Activated CD4-positive, alpha-beta T cell treated with anti-CD3 and anti-CD28 coated beads for 4 hours (primary cell): Measurements from ENCODE around the gene PPP6R2.
"Not testable (repeated sequence)": the region's sequence is repeated elsewhere in the genome, so short reads cannot be mapped to it uniquely, and the experiment has no call there.

Experiments used
- DNase-seq, 2 donors: peaks; one replicate each; pipeline ENCODE4 v3.0.0-alpha.2; 2020

The PPP6R2 gene

DNA sequence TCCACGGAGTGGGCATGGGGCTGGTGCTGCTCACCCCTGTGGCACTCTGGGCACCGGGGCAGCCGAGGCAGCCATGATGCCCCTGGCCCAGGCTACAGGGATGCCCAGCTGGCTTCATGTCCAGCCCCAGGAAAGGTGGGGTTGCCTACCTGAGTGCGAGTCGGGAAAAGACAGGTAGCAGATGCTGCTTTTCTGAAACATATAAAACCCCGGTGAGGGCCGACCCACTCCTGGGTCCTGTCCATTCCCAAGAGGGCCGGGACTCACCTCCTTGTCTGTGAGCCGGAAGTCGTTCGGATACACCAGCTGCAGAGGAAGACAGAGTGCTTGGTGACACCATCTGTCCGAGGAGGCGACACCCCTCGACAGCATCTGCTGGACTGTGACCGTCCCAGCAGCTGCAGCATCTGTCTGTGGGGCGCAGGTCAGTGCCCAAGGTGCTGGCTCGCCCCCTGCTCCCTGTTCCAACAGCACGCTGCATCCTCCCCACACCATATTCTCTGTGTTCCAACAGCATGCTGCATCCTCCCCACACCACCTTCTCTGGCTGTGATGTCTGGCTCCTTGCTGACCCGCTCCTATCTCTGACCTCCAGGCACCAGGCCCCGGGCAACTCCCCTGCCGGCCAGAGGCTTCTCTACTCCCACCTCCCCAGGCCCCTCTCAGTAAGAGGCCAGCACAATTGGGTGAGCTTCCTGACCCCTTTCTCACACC is 24.3 kb upstream of the PPP6R2 start:
- DNase-seq, result no peak

DNA sequence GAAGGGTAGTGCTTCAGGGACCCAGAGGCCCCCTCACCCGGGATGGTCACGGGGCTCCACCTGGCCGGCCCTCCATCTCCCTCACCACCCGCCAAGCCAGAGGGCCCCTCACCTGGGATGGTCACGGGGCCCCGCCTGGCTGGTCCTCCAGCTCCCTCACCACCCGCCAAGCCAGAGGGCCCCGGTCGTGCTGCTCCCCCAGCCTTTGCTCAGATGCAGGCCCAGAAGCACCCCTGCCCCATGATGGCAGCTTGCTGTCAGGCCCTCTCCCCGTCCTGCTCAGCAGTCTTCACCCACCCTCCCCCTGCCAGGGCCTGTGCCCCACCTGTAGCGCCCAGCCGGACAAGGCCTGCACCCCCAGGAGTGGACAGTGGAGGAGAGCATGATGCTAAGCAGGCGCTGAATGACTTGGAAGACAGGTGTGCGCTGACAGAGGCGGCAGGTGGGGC is 23.6 kb upstream of the PPP6R2 start:
- no peak for DNase-seq

DNA sequence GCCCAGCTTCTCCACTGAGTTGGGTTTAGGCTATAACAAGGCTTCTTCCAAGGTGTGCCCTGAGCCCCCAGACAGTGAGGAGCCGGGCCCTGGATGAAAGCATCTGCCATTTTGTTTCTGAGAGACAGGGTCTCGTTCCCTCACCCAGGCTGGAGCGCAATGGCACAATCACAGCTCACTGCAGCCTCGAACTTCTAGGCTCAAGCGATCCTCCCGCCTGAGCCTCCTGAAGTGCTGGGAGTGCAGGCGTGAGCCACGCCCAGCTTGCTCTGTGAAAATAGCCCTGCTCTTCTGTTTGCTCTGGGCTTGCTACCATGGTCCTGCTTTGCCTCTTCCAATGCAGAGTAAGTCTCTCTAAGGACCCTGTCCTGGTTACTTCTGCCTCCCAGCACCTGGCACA is 23.0 kb upstream of the PPP6R2 start:
- DNase-seq, result no peak

DNA sequence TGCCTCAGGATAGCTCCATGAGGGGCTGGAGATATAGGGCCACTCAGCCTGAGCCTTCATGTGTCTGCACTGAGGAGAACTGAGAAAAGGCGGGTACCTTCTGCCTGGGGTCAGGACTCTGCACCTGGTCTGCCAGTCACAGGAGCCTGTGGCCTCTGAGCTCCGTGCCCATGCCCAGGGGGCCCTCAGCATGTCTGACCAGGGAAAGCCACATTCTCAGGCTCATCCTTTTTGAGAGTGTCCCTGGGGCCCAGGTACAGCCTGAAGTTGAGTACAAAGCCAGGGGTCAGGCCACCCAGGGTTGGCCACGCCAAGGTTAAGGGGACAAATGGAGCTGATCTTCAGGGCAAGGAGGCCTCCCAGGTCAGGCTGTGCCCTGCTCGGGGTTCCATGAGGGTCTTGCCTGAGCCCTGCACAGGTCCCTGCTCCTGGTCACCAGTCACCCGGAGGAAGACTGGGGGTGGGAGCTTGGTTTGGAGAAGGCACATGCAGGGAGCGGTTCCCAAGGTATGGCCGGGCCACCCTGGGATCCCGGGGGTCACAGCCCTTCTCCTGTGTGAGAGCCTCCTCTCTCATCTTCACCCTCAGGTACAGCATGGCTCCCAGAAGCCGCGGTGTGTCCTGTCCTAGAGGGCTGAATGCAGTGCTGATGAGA is 22.3 kb upstream of the PPP6R2 start:
- no peak for DNase-seq

DNA sequence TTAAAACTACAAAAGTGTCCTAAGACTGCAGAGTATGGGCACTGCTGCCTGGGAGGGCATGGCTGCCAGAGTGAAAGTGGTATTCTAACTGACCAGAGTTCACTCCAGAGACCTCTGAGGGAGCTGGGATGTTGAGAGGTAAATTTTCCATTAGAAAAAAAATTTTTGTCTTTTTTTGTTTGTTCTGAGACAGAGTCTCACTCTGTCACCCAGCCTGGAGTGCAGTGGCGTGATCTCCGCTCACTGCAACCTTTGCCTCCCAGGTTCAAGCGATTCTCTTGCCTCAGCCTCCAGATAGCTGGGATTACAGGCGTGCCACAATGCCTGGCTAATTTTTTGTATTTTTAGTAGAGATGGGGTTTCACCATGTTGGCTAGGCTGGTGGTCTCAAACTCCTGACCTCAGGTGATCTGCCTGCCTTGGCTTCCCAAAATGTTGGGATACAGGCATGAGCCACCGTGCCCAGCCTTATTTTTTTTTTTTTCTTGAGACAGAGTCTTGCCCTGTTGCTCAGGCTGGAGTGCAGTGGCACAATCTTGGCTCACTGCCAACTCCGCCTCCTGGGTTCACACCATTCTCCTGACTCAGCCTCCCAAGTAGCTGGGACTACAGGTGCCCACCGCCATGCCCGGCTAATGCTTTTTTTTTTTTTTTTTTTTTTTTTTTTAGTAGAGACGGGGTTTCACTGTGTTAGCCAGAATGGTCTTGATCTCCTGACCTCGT is 20.6 kb upstream of the PPP6R2 start:
- DNase-seq, result not testable (repeated sequence)

DNA sequence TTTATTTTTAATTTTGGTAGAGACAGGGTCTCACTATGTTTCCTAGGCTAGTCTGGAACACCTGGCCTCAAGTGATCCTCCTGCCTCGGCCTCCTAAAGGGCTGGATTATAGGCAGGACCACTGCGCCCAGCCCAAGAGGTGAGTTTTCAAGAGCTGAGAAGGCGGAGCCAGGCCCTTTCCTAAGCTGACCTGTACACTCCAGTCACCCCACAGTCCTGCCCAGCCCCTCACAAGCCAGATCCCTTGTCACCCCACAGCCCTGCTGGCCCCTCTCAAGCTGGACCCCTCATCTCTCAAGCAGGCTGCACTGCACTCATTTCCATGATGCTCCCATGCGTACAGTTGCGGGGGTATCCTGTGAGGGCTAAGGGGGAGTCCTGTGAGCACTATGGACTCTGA is 19.2 kb upstream of the PPP6R2 start:
- no peak for DNase-seq

DNA sequence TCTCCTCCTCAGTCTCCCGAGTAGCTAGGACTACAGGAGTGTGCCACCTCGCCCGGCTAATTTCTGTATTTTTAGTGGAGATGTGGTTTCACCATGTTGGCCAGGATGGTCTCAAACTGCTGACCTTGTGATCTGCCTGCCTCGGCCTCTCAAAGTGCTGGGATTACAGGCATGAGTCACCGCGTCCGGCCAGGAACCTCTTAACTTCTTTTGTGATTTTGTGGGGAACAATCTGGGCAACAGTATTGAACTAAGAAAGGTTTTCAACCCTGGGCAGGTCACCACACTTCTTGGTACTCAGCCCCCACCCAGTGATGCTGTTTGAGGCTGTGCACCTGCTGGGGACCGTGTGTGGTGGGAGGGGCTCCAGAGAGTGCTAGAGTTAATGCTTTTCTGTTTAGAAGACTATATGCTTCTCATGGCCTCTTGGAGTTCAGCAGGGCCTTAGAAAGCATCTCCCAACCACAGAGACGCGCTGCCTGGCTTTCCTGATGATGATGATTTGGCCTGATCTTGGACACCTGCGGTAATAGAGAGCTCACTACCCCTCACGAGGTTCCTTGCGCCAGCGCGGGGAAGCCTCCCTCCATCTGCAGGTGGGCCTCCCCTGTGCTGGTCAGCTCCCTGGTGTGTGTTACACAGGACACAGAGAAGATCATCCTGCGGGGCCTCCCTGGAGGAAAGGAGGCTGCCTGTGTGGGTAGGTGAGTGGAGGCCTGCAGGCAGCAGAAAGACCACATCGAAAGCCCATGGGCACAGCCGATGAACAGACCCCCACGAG is 17.5 kb upstream of the PPP6R2 start:
- no peak for DNase-seq

DNA sequence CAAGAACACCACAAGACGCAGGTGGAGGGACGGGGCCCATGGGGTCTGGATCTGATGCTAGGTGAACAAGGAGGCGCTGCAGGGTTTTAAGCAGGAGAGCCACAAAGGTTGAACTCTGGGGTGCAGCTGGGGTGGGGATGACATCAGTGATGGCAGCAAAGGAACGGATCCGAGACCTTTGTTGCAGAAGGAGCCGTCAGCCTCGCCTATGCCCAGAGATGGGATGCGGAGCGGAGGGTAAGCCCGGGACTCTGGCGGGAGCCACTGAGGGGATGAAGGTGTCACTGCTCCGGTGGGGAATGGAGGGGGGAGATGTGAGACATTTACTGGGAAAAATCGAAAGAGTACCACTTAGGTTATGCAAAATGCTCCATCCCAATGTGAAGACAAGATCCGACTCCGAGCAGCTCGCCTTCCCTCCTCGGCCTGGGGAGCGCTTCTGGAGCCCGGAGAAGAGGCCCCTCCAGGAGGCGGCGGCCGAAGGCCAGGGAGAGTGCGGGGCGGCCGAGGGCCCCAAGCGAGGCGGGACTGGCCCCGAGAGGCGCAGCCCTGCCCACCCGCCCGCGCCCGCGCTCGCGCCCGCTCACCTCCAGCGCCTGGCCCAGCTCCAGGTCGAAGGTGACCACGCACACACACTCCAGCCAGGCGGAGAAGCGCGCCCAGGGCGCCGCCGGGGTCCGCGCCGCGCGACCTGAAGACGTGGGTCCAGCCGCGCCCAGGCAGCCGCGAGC is 16.7 kb upstream of the PPP6R2 start:
- DNase-seq, result no peak

DNA sequence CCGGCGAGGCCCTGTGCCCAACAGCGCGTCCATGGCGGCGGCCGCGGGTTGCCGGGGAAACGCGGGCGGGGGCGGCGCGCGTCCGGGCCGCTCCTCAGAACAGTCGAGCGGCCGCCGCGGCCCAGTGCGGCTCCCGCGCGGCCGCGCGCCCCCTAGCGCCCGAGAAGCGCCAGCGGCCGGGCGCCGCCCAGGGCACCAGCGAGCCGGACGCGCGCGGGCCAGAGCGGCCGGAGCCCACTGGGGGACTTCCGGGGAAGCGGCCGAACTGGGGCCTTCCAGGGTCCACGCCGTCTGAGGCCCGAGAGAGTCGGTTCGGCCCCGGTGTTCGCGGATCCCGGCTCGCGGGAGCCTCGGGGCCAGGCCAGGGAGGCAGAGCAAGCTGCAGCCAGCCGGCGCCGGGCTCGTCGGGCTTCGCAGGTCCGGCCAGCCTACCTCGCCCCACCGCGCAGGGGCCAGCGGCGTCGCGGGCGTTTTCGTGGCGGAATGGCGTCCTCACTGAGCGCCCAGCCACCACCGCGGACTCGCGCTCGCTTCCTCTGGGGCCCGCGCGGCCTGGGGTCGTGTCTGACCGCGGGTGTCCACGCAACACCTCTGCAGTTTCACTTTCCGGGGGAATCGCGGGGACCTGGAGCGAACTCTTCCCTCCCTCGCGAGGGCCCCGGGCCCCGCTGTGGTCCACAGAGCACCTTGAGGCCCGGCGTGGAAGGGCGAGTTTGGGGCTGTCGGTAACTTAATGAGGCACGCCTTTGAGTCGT is 16.0 kb upstream of the PPP6R2 start, which contains the start of gene DENND6B:
Gene DENND6B, minus strand, starts transcription at position 57 of the 755 bp plus-strand sequence. Its CDS starts 24 bp downstream, at position 33.
- DNase-seq, result peak; percentile 56 to 66

DNA sequence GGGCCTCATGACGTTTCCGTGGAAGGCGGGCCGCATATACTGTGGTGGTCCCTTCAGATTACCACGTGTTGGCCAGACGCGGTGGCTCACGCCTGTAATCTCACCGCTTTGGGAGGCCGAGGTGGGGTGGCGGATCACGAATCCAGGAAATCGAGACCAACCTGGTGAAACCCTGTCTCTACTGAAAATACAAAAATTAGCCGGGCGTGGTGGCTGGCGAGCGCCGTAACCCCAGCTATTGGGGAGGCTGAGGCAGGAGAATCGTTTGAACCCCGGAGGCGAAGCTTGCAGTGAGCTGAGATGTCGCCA is 15.5 kb upstream of the PPP6R2 start:
- no peak for DNase-seq

DNA sequence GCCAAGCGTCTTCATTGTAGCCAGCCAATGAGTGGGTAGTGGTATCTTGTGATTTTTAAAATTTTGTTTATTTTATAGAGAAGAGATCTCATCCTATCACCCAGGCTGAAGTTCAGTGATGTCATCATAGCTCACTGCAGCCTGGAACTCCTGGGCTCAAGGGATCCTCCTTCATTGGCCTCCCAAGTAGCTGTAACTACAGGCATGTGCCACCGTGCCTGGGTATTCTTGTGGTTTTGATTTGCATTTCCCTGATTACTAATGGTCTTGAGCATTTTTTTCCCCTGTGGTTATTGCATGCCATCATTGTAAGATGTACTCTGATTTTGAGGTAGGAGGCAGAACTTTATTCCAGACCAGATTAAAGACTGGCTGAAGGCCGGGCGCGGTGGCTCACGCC is 13.9 kb upstream of the PPP6R2 start:
- no peak for DNase-seq

DNA sequence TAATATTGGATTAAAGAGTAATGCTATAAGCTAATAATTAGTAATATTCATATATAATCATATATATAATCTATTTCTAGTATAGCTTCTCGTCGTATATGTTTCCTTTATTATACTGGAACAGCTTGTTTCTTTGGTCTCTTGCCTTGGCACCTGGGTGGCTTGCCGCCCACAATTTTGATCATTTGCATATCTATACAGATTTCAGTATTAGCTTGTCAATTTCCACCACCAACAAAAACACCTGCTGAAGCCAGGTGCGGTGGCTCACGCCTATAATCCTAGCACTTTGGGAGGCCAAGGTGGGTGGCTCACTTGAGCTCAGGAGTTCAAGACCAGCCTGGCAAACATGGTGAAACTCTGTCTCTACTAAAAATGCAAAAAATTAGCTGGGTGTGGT is 8.7 kb upstream of the PPP6R2 start:
- DNase-seq, result not testable (repeated sequence)

DNA sequence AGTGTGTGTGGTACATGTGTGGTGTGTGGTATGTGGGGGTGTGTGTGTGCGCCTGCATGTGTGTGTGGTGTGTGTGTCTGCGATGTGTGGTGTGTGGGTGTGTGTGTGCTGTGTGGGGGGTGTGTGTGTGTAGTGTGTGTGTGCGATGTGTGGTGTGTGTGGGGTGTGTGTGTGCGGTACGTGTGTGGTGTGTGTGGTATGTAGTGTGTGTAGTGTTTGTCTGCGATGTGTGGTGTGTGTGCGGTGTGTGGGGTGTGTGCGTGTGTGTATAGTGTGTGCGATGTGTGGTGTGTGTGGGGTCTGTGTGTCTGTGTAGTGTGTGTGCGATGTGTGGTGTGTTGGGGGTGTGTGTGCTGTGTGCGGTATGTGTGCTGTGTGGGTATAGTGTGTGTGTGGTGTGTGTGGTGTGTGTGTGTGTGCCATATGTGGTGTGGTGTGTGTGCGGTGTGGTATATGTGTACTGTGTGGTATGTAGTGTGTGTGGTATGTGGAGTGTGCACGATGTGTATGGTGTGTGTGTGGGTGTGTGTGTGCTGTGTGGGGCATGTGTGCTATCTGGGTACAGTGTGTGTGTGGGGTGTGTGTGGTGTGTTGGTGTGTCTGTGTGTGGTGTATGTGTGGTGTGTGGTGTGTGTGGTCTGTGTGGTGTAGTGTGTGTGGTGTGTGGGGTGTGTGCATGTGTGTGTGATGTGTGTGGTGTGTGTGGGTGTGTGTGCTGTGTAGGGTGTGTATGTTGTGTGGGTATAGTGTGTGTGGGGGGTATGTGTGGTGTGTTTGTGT is 5.7 kb upstream of the PPP6R2 start:
- no peak for DNase-seq

DNA sequence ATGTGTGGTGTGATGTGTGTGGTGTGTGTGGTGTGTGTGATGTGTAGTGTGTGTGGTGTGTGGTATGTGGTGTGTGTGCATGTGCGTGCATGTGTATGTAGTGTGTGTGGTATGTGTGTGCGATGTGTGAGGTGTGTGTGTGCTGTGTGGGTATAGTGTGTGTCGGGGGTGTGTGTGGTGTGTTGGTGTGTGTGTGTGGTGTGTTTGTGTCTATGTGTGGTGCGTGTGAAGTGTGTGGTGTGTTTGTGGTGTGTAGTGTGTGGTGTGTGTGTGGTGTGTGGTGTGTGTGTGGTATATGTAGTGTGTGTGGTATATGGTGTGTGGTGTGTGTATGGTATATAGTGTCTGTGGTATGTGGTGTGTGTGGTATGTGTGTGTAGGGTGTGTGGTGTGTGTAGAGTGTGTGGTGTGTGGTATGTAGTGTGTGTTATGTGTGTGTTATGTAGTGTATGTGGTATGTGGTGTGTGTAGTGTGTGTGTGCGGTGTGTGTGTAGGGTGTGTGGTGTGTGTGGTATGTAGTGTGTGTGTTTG is 5.0 kb upstream of the PPP6R2 start:
- no peak for DNase-seq

DNA sequence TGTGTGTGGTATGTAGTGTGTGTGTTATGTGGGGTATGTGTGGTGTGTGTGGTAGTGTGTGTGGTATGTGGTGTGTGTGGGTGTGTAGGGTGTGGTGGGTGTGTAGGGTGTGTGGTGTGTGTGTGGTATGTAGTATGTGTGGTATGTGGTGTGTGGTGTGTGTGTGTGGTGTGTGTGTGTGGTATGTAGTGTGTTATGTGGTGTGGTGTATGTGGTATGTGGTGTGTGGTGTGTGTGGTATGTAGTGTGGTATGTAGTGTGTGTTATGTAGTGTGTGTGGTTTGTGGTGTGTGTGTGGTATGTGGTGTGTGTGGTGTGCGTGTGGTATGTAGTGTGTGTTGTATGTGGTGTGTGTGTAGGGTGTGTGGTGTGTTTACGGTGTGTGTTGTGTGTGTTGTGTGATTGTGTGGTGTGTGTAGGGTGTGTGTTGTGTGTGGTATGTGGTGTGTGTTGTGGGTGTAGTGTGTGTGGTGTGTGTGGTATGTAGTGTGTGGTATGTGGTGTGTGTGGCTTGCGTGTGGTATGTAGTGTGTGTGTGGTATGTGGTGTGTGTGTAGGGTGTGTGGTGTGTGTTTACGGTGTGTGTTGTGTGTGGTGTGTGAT is 4.2 kb upstream of the PPP6R2 start:
- no peak for DNase-seq

DNA sequence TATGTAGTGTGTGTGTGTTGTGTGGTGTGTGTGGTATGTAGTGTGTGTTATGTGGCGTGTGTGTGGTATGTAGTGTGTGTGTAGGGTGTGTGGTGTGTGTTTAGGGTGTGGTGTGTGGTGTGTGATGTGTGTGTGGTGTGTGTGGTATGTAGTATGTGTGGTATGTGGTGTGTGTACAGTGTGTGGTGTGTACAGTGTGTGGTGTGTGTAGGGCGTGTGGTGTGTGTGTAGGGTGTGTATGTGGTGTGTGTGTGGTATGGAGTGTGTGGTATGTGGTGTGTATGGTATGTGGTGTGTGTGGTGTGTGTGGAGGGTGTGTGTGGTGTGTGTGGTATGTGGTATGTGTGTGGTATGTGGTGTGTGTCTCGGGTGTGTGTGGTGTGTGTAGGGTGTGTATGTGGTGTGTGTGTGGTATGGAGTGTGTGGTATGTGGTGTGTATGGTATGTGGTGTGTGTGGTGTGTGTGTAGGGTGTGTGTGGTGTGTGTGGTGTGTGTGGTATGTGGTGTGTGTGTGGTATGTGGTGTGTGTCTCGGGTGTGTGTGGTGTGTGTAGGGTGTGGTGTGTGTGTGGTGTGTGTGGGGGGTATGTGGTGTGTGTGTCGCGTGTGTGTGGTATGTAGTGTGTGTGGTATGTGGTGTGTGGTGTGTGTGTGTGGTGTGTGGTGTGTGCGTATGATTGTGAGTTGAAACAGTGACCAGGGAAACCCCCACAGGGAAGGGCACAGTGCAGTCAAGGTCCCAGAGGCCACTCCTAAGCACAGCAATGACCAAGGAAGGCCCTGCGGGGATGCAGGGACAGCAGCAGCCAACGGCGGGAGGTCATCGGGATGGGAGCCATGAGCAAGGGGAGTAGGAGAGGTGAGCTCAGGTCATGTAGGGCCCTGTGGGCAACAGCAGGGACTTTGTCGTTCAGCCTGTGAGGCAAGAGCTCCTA is 2.9 kb upstream of the PPP6R2 start:
- DNase-seq, result no peak

DNA sequence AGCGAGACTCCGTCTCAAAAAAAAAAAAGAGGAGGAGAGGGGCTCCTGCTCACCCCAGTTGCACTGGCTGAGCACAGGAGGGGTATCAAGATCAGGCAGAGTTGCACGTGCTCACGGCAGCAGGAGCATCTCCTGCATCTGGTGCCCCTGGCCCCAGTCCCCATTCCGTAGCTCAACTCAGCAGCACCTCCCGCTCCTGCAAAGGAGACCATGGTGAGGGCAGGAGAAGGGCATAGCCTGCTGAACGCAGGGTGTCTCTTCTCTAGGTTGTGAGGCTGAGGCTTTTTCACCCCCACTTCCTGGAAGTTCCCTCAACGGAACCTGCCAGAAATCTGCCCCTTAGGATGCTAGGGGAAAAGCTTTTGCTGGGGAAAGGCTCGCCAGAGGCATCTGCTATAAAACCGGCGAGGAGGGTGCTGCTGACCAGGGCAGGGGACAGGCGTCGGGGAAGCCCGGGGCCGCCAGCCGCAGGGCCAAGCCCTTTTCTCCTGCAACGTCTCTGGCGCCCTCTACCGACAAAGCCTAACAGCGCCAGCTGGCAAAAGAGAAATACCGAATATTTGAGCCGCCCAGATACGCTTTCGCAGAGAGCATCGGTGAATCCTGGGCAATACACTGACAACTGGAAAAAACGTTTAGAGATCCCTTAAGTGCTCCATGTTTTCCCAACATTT is 1.0 kb upstream of the PPP6R2 start:
- DNase-seq, result peak; percentile 87 to 93

DNA sequence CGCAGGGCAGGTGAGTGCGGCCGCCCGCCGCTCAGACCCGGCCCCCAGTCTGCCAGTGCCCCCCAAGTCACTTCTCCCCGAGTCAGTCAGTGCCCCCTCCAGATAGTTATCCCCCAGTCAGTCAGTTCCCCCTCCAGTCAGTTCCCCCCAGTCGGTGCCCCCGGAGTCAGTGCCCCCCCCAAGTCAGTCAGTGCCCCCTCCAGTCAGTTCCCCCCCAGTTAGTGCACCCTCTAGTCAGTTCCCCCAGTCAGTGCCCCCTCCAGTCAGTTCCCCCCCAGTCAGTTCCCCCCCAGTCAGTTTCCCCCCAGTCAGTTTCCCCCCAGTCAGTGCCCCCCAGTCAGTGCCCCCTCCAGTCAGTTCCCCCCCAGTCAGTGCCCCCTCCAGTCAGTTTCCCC is 411 bp downstream of the PPP6R2 start:
- no peak for DNase-seq

DNA sequence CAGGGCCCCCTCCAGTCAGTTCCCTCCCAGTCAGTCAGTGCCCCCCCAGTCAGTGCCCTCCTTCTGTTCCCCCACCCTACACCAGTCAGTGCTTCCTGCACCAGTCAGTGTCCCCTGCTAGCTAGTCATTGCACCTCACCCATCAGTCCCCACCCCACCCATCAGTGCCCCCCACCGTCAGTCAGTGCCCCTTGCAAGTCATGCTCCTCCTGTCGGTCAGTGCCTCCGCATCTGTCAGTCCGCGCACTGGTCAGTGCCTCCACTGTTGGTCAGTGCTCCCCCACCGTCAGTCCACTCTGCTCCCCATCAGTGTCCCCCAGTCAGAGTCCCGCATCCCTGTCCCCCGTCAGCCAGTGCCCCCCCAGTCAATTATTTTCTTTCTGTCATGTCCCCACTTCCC is 3.3 kb downstream of the PPP6R2 start:
- DNase-seq, result no peak
